HG03039 (cell line): ENCODE results near the gene ANAPC16.
A peak's percentile ranks its signal among the peaks of the same experiment; 100 is the strongest.

Experiments used
- ATAC-seq: cut with Tn5 transposase; IDR thresholded peaks from one replicate; pipeline ENCODE4 v1.9.1; 2021; ENCODE audit warnings: mild to moderate bottlenecking, moderate library complexity; ENCODE audit not compliant: unreplicated experiment

Gene ANAPC16

DNA sequence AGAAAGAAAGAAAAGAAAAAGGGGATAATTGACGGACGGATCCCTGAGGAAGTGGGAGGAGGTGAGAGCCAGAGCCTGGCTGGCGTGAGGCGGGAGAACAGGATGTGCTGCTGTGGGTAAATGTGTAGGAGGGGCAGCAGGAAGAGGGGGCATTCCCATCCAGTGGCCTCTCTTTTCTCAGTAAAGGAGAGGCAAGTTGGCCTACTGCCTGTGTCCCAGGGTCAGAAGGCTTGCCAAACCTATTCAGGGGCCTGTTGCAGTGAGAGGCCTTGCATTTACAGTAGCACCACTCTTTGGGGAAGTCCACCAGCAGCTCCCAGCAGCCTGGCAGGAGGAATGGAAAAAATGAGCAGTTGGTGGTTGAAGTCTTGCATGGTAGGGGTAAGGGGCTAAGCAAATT, 26.9 kb downstream of the ANAPC16 start:
- no peak for ATAC-seq

DNA sequence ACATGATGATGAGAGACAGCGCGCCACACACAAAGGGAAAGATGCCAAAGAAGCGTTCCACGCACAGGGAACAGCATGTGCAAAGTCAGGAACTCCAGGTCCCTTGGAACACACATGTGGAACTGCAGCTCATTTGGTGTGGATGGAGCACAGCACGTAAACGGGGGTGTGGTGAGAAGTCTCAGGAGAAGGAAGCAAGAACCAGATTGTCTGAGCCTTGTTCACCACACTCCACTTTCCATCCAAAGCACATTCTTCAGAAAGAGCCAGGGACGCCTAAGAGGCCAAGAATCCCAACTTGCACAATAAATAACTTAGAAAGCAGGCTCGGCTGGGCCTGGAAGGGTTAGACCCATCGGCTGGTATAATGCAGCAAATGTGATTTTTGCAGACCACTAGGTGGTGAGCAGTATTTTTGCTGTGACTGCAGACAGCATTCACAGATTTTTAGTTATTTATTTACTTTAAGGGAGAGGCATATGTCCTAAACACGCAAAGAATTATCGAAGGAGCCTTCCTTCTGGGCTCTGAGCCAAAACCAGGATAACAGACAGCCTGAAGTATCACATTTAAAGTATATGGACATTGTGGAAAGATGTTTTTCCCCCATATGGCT, 28.1 kb downstream of the ANAPC16 start:
- no peak for ATAC-seq

DNA sequence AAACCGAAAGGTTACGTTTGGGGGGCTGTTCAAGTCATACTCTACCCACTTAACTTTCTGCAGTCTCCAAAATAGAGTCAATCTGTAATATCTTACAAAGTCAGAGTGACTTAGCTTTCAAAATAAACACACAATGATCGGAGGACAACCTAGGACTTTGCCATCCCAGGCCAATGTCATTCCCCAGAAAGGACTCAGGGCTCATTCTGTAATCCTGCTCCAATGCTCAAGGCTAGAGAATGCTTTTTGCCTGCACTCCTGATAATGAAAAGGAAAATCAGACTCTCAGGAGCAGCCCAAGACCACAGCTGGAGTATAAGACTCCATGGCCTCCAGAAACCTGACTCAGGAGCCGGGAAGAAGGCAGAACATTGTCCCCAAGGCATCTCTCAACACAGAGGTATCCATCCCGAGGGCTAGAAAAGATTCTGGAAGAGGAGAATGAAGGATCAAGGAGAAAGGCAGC, 28.8 kb downstream of the ANAPC16 start:
- ATAC-seq: no peak

DNA sequence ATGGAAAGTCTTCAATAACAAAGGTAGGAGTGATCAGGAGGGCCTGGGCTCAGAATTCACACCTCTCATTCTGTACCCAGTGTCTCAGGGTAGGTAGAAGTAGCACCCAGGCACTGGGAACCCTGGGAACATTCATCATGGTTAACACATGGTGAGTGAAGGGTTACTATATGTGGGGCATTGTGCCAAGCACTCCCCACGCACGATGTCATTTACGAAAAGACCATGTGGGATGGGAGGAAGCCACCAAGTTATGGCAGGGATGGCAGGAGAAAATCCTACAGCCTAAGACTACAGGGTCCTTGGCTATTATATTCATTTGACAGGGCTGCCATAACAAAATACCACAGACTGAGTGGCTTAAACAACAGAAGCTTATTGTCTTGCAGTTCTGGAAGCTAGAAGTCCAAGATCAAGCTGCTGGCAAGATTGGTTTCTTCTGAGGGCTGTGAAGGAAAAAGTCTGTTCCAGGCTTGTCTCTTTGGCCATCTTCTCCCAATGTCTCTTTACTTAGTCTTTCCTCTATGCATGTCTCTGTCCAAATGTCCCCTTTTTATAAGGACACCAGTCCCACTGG, 30.2 kb downstream of the ANAPC16 start:
- no peak for ATAC-seq

DNA sequence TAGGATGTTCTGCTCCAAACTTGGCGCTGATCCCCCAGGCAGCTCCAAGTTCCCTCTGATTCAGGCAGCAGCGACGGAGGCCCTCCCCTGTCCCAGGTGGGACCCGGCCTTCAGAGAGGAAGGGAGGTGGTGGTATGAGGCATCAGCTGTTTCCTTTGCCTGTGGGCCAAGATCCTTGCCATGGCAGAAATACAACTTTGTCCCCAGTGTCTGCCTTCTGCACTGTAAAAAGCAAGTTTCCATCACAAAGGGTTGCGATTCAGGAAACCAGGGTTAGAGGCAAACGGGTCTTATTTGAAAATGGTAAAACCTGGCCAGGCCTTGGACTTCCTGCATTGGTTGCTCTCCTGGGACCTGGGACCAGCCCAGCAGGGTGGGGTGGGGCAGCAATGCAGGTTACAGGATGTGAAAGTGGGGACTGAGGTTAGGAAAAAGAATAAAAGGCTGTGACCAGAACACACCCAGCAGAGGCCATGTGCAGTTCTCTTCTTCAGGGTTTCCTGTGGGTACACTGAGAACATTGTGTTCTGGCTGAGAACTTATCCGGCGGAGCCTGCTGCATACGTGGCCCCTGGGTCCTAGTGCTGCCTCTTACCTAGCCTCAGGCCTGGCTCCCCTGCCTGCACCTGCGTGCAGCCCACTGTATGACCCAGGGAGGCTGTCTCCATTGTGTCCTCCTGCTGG, 32.8 kb downstream of the ANAPC16 start:
- peak; percentile 79 for ATAC-seq

DNA sequence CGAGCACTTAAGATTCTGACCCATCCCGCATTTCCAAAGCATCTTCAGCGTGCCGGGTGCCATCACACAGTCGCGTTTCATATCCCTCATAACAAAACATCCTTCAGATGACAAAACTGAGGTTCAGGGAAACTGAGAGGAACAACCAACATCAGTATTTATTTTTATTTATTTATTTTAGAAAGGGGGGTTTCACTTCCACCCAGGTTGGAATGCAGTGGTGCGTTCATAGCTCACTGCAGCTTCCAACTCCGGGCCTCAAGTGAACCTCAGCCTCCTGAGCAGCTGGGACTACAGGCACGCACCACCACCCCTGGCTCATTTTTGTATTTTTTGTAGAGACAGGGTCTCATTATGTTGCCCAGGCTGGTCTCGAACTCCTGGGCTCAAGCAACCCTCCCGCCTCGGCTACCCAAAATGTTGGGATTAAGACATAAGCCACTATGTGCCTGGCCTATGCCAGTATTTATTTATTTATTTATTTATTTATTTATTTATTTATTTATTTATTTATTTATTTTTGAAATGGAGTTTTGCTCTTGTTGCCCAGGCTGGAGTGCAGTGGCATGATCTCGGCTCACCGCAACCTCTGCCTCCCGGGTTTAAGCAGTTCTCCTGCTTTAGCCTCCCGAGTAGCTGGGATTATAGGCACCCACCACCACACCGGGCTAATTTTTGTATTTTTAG, 33.5 kb downstream of the ANAPC16 start:
- peak; percentile 8 for ATAC-seq

DNA sequence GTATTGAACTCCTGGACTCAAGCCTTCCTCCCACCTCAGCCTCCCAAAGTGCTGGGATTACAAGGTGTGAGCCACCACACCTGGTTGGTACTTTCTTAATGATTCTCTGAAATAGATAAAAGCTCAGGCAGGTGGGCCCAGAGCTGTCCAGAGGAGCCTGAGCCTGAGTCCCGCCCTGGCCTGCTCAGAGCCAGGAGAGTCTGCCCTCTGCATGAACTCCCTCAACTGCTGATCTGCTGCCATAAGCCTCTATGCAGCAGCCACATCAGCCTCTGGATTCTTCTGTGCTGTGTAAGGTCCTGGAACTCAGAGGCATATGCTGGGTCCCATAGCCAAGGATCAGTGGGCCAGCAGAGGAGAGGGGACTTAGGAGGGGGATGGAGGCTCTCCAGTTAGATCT, 34.9 kb downstream of the ANAPC16 start:
- no peak for ATAC-seq

DNA sequence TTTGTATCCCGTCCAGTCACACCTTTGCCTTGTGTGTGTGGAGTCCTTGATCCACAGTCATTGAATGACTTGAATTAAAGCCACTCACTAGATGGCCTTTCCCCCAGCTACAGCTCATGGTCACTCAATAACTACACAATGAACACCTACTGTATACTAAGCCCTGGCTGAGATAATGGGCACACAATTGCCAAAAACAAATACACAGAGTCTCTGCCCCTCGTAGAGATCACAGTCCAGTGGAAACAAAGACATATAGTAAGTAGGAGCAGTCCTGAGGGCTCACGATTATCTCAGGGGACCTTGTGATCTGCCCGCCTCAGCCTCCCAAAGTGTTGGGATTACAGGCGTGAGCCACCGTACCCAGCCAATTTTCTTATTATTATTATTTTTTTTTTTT, 35.8 kb downstream of the ANAPC16 start:
- no peak for ATAC-seq

DNA sequence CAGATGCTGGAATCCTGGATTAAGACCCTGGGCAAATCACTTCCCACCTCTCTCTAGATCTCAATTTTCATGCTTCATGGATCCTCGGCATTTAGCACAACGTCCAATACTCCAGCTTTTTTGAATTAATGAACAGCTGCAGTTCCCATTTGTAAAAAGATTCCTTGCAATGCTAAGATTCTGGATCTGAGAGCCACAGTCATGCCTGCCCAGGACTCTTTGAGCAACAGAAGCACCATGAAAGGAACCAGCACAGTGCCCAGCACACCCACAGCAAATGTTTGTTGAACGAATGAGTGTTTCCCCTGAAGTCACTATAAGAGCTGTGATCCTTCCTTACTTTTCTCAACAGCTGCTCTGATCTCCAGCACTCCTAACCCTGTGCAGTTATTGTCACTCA, 37.2 kb downstream of the ANAPC16 start:
- no peak for ATAC-seq

DNA sequence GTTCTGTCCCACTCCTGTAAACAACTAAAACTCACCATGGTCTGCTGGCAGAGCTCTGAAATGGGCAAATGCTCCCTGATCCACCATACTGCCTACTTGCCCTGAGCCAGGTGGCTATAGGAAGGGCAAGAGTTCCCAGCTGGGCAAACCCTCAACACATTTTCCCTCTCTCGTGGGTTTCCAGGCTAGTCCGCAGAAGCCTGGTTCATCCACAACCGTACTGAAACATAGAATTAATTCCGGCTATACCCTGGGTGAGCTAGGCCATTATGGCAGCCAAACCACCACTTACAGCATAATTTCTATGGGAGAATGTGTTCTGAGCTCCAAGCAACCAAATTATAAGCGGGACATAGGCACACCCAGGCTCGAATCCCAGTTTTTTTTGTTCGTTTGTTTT, 37.8 kb downstream of the ANAPC16 start:
- no peak for ATAC-seq

DNA sequence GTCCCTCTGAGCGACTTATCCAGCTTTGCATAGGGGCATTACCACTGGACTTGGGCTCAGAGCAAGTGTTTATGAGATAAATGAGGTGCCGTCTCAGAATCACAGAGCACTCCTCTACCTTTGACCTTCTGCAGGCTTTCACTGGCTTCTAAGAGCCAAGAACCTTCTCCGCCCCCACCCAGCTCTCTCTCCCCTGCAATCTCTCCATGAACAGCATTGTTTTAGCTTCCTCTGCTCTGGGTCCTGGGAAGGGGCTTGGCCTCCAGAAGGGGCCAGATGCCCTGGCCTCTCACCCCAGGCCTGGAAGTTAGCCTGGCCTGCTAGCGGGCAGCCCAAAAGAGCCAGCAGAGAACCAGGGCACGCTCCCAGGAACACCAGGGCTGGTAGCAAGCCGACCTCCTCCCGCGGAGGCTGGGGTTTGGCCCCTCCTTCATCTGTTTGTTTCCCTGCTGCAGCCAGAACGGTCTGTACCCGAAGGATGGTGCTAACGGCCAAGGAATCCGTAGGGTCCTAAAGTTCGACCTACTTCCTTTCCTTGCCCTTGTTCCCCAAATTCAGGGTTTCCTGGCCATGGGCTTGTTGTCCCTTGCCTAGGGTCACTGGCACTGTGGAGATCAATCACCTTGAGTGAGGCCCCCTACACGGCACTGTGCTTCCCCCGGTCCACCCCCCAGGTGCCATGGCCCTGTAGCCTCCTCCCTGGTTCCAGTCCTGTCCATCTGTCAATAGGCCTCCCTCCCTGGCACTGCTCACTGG, 39.2 kb downstream of the ANAPC16 start:
- ATAC-seq: no peak

DNA sequence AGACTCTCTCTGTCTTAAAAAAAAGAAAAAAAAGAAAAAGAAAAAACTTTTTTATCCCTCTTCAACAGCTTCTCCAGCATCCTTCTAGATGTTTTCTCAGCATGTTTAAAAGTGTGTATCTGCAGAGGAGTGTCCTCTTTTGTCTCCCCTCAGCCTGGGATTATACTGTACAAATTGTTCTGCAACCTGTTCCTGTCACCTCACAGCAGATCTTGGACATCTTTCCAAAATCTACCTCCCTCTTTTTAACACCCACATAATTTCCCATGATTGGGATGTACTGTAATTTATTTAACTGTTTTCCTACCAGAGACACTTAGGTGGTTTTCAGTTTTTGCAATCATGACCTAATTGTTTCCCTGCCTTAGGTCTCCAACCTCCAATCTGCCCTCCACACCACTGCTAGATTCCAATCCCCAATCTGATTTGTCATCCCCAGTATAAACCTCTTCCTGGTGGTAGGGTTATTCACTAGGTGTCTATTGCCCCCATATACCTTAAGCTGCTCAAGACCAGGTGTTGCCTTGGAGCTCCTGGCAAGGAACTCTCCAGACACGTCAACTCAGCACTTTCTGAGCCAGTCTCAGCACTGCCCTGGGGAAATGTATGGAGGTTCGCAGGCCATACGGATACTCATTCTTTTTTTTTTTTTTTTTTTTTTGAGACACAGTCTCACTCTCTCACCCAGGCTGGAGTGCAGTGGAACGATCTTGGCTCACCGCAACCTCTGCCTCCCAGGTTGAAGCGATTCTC, 40.3 kb downstream of the ANAPC16 start:
- ATAC-seq: no peak

DNA sequence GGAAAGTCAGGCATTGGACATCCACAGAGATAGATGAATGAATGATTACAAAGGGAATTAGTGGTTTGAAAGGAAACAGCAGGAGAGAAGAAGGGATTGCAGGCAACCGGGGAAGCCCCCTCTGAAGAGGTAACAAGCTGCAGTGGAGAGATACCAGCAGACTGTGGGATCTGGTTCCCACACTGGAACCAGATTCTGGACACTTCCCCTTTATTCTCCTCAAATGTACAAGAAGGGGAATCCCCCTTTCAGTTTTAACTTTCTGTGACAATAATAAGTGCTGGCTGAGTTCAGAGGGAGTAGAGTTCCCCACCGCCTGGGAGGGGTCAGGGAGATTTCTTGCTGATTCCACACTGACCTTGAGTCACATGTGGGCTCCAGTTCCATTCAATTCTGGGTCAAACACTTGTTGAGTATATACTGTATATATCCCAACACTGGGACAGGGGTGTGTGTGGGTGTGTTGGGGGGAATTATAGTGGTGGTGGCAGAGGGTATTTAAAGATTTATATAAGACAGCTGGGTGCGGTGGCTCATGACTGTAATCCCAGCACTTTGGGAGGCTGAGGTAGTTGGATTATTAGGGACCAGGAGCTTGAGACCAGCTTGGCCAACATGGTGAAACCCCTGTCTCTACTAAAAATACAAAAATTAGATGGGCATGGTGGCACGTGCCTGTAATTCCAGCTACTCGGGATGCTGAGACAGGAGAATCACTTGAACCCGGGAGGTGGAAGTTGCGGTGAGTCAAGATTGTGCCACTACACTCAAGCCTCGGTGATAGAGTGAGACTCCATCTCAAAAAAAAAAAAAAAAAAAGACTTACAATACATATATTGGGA, 41.5 kb downstream of the ANAPC16 start:
- ATAC-seq: no peak

DNA sequence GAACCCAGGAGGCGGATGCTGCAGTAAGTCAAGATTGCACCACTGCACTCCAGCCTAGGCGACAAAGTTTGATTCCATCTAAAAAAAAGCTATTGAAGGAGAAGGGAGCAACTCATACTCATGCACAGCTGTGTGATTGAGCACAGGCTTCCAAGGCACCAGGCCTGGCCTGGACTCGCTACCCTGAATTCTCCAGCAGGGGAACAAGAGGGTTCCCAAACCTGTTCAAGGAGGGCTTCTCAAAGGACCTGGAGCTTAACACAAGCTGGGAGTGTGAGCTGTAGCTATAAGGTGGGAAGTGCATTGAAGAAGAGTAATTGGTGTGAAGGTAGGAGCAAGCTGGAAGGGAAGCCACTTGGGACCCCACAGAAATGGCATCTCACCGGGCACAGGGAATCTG, 42.8 kb downstream of the ANAPC16 start:
- ATAC-seq: no peak

DNA sequence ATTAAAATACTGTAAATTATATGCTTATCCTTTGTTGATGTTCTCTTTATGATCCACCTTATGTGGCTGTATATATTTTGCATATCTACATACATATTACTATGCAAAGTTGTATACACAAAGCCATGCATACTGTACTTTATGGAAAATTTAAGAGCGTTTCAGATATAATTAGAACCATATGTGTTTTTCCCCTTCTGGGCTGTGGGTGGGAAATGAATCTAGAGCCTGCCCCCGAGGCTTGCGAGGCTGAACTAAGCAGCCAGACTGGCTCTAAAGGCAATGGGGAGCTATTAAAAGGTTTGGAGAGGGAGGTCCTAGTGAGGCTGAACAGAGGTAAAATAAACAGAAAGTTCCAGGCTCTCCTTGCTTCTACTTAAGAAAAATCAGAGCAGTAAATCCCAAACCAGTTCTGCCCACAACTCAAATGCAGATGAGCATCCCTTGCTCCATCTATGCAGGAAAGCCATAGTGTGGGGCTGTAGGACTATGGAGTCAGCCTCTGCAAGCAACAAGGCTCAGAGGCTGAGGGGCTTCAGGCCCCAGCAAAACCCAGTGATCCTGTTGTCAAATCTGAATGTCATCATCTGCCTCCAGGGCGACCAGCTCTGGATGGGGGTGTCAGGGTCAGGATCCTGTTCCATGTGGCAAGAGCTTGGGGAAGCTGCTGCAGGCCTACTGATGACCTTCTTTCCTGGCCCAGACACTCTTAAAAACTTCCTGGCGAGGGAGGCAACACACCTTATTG, 43.9 kb downstream of the ANAPC16 start:
- no peak for ATAC-seq

DNA sequence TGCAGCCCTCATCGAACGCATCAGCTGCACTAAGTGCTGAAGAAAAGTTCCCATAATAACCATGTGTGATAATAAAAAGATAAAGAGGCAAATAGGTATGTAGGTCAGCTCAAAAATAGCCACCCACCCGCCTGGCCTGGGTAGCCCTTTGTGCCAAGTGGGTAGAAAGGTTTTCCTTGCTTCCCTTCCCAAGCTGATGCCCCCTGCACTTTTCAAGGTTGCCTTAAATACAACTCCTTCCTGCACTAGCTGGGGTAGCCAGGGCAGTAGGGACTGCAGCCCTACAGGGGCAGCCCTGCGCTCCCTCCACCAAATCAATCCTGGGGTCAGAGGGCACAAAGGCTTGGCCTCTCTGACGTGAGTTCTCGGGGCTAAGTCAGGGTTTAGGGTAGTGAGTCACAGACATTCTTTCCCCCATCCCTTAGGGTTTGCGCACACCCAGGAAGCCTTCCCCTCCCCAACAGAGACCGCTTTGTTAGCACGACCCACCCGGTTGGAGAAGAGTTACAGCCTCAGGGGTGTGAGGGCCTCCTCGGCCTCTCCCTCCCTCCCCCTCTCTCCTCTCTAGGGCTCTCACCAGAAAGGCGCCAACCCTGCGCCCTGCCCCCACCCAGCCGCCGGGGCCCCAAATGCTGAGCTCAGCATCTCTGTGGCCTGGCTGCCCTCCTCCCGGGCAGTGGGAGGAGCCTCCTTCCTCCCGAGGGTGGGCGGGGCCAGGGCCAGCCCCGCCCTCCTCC, 44.6 kb downstream of the ANAPC16 start:
- peak; percentile 67 for ATAC-seq

DNA sequence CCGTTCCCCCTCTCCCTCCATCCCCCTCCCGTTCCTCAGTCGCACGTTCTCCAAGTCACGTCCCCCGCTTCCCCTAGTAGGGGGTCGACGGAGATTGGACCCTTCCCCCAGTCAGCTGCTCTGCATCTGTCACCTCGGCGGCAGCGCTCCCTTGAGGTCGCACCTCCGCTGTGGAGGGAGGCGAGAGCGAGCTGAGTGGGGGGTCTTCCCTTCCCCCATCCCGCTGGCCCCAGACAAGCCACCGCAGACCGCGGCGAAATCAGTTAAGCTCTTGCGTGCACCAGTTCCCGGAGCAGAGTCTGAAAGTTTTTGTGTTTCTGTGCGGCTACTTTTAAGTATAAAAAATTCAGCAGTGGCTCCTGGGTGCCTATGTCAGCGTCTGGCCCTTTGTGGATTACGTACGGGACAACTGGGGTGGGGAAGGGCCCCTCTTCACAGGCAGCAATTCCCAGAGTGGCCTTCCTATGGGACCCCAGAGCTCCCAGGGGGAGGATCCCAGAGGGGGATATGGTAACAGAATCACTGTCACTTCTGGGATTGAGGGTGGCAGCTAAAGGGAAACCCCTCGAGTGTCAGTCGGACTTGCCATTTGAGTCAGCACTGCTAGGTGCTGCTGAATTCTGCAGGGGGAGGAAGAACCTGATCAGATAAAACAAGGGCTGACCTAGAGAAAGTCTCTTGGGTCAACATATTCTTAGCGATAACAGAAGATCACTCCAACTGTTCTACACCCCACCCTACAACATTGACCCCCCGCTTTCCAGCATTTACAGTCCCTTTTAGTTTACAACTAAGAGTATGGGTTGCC, 45.4 kb downstream of the ANAPC16 start:
- ATAC-seq: peak; percentile 40
